Vagina (tissue), 2 donors: ENCODE measurements around the gene ELAVL3. TPM values are rescaled to one million over a fixed set of nuclear protein-coding genes. Genes with fewer than 3 reads are reported as not detected.

Experiments used
- DNase-seq, 2 donors: peaks; one replicate each; pipeline ENCODE4 v3.0.0-alpha.2; 2017; ENCODE audit errors: extremely low spot score in 2 of 2
- H3K27ac ChIP-seq: fragments of 200-600 bp; sonication (generic); one replicate; pipeline ENCODE4 v1.5.1; 2019
- H3K27me3 ChIP-seq: fragments of 200-600 bp; sonication (generic); one replicate; pipeline ENCODE4 v1.5.1; 2019
- H3K36me3 ChIP-seq, 2 donors: fragments of 200-600 bp; sonication (generic); one replicate each; pipeline ENCODE4 v1.5.1; 2017 to 2019
- H3K4me1 ChIP-seq: fragments of 200-600 bp; sonication (generic); one replicate; pipeline ENCODE4 v1.5.1; 2019
- H3K4me3 ChIP-seq, 2 donors: fragments of 200-600 bp; sonication (generic); 1 replicate in 1 of 2; 2 replicates in 1 of 2; pipeline ENCODE4 v1.5.1; 2016 to 2019
- H3K9me3 ChIP-seq: fragments of 200-600 bp; sonication (generic); one replicate; pipeline ENCODE4 v1.5.1; 2019
- POLR2A ChIP-seq, 2 donors: fragments of 450-650 bp; IDR thresholded peaks; one replicate each; pipeline ENCODE4 v1.6.1; 2017; ENCODE audit warnings: antibody characterized with exemption in 2 of 2, mild to moderate bottlenecking in 2 of 2, moderate library complexity in 2 of 2
- POLR2AphosphoS5 ChIP-seq, 2 donors: sonication (generic); formaldehyde crosslinking; IDR thresholded peaks; one replicate each; pipeline ENCODE4 v1.9.0; 2017; ENCODE audit warnings: antibody characterized with exemption in 2 of 2, mild to moderate bottlenecking in 2 of 2, low read depth in 1 of 2; ENCODE audit not compliant: insufficient read depth in 1 of 2
- intact Hi-C: fragments of 100-400 bp; cut with DNase I; formaldehyde crosslinking; loops from one replicate; pipeline ENCODE4 v1.15.1; 2023
- total RNA-seq: library from RNA; depleted of rRNA; stranded (reverse); fragments of >200 nt; gene quantifications from one replicate; pipeline ENCODE4 v1.2.3, GENCODE V29; 2016
- TF ChIP-seq, protein P1 (sequence below), 3 experiments: fragments of 450-650 bp in 2 of 3; fragments of 200-600 bp in 1 of 3; sonication (generic) in 1 of 3; IDR thresholded peaks; one replicate each; pipeline ENCODE4 v1.5.1; 2017 to 2019; ENCODE audit warnings: antibody characterized with exemption in 3 of 3, mild to moderate bottlenecking in 2 of 3, moderate library complexity in 2 of 3

ELAVL3 gene
- total RNA-seq, 1 donor from 2014 or later: 1.2 TPM

DNA sequence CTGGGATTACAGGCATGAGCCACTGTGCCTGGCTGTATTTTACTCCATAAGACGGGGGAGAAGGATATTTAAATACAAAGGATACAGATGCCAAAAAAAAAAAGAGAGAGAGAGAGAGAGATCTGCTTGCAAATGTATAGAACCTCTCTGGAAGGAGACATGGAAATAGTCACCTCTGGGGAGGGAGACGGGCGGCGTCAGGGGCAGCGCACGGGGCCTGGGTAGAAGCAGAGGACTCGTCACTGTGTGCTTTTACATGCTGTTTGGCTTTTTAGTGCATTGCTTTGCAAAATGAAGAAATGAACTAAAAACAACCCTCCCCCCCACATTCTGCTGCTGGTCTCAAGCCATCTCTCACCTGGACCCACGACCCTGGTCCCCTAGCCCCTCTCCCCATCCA lies 29.6 kb upstream of the ELAVL3 start:
- Histone ChIP-seq H3K36me3 (peaks cover 0 to 30% of the 10 kb centered on the region in 2 donors), H3K9me3 (no peaks in the 10 kb centered on the region), H3K27me3 (no peaks in the 10 kb centered on the region), H3K4me3 (no peak overlapping the region), H3K27ac (no peak overlapping the region), H3K4me1 (peaks cover 11% of the 10 kb centered on the region)
- intact Hi-C loops: no loop called here
- DNase-seq: no peak
- no peak for TF ChIP-seq POLR2AphosphoS5 (IDR thresholded peaks at IDR 0.05; ENCODE audit: insufficient read depth in 1 of 2, low read depth in 1 of 2)
- TF ChIP-seq, protein P1, sequence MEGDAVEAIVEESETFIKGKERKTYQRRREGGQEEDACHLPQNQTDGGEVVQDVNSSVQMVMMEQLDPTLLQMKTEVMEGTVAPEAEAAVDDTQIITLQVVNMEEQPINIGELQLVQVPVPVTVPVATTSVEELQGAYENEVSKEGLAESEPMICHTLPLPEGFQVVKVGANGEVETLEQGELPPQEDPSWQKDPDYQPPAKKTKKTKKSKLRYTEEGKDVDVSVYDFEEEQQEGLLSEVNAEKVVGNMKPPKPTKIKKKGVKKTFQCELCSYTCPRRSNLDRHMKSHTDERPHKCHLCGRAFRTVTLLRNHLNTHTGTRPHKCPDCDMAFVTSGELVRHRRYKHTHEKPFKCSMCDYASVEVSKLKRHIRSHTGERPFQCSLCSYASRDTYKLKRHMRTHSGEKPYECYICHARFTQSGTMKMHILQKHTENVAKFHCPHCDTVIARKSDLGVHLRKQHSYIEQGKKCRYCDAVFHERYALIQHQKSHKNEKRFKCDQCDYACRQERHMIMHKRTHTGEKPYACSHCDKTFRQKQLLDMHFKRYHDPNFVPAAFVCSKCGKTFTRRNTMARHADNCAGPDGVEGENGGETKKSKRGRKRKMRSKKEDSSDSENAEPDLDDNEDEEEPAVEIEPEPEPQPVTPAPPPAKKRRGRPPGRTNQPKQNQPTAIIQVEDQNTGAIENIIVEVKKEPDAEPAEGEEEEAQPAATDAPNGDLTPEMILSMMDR (IDR thresholded peaks at IDR 0.05): no peak
- no peak for TF ChIP-seq POLR2A (IDR thresholded peaks at IDR 0.05)

DNA sequence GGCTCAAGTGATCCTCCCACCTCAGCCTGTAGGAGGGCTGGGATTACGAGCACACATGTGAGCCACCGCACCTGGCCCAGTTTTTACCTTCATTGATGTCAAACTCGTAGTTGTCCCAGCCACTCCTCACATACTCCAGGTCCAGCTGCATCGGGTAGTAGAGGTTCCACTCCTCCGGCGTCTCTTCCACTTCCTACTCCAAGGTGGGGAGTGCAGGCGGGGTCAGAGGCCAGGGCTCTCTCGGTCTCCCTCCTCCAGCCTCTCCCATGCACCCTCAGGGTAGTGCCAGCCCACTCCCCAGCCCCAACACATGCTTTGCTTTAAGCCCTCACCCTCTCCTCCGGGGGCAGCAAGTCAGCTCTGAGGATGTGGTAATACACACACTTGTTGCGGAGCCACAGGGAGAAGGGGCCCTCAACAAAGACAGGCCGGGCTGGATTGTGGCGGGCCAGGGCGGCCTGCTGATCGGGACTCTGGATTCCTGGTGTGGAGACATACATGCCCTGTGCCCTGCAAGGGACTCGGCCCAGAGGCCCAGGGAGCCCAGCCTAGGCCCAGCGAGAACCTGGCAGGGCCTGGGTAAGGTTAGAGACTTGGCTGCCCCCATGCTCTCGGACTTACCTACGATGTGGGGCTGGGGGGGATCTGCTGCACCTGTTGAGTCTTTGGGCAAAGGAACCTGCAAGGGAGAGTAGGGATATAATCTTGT lies 26.7 kb upstream of the ELAVL3 start:
- Histone ChIP-seq H3K27ac (no peak overlapping the region), H3K4me3 (no peak overlapping the region), H3K4me1 (peaks cover 16% of the 10 kb centered on the region), H3K36me3 (peaks cover 0 to 15% of the 10 kb centered on the region in 2 donors), H3K9me3 (no peaks in the 10 kb centered on the region), H3K27me3 (no peaks in the 10 kb centered on the region)
- TF ChIP-seq POLR2A (IDR thresholded peaks at IDR 0.05) (no peak), POLR2AphosphoS5 (IDR thresholded peaks at IDR 0.05; ENCODE audit: insufficient read depth in 1 of 2, low read depth in 1 of 2) (no peak)
- TF ChIP-seq, protein P1 (IDR thresholded peaks at IDR 0.05): no peak
- intact Hi-C loops: no loop called here
- DNase-seq: no peak

- TF ChIP-seq POLR2AphosphoS5 (IDR thresholded peaks at IDR 0.05; ENCODE audit: insufficient read depth in 1 of 2, low read depth in 1 of 2): no peak
- no peak for TF ChIP-seq POLR2A (IDR thresholded peaks at IDR 0.05)
- TF ChIP-seq, protein P1 (IDR thresholded peaks at IDR 0.05): no peak
- Histone ChIP-seq H3K9me3 (no peaks in the 10 kb centered on the region), H3K36me3 (peaks cover 0 to 10% of the 10 kb centered on the region in 2 donors), H3K27ac (no peak overlapping the region), H3K4me3 (no peak overlapping the region), H3K4me1 (peaks cover 16% of the 10 kb centered on the region), H3K27me3 (no peaks in the 10 kb centered on the region)
- intact Hi-C loops: no loop called here
- DNase-seq: no peak
These were observed 26.1 kb upstream of the ELAVL3 start for GRCh38 chr19:11506967-11507366.

- intact Hi-C loops: no loop called here
- no peaks in the 10 kb centered on the region for H3K27me3 ChIP-seq
- no peaks in the 10 kb centered on the region for H3K9me3 ChIP-seq
- peak overlapping the region; percentile 91 for H3K27ac ChIP-seq
- H3K36me3 ChIP-seq: peaks cover 0 to 2% of the 10 kb centered on the region in 2 donors
- TF ChIP-seq POLR2AphosphoS5 (IDR thresholded peaks at IDR 0.05; ENCODE audit: insufficient read depth in 1 of 2, low read depth in 1 of 2): peak in 1 of 2 donors; percentile 51
- TF ChIP-seq POLR2A (IDR thresholded peaks at IDR 0.05): no peak
- DNase-seq: no peak
- H3K4me3 ChIP-seq: peak overlapping the region; percentile 87 to 94
- H3K4me1 ChIP-seq: peaks cover 16% of the 10 kb centered on the region
These were observed 25.3 kb upstream of the ELAVL3 start for GRCh38 chr19:11506101-11506555.

GRCh38 chr19:11505504-11506100 lies 24.8 kb upstream of the ELAVL3 start, which contains the start of gene ZNF653:
Gene ZNF653, minus strand, starts transcription at chr19:11505839. Its CDS starts 53 bp downstream, at chr19:11505786.
- Histone ChIP-seq H3K27ac (peak within 1 kb of the TSS; percentile 91), H3K4me1 (peaks cover 16% of the 10 kb centered on the region), H3K27me3 (no peaks in the 10 kb centered on the region), H3K9me3 (no peaks in the 10 kb centered on the region), H3K36me3 (no peaks in the 10 kb centered on the region), H3K4me3 (peak within 1 kb of the TSS; percentile 87 to 94)
- TF ChIP-seq POLR2AphosphoS5 (IDR thresholded peaks at IDR 0.05; ENCODE audit: insufficient read depth in 1 of 2, low read depth in 1 of 2): peak; percentile 71 to 92
- TF ChIP-seq, protein P1 (IDR thresholded peaks at IDR 0.05): no peak
- peak in 1 of 2 donors; percentile 93 for DNase-seq
- intact Hi-C loops: no loop called here
